ENCODE data around the gene MEF2D. TPM values are rescaled to one million over a fixed set of nuclear protein-coding genes. Genes with fewer than 3 reads are reported as not detected.

Gene MEF2D
- total and polyA plus RNA-seq, 7 experiments from 2014 or later = 4.5 to 190 (median 61.6) TPM

GRCh38 chr1:156546267-156546666 is 45.7 kb upstream of the MEF2D start:
- intact Hi-C loops (cut with micrococcal nuclease) = no loop called here
- Histone ChIP-seq H3K27me3 (ENCODE audit: control insufficient read depth in 2 of 2, insufficient read depth in 2 of 2, low read length in 2 of 2) (no peaks in the 10 kb centered on the region), H3K4me1 (ENCODE audit: control insufficient read depth in 2 of 2, insufficient read depth in 2 of 2, low read length in 2 of 2) (no peaks in the 10 kb centered on the region), H3K27ac (ENCODE audit: low read depth, low read length) (no peak overlapping the region), H3K4me3 (ENCODE audit: low read length) (no peak overlapping the region), H3K36me3 (ENCODE audit: control insufficient read depth in 2 of 3, insufficient read depth in 3 of 3, low read length in 3 of 3) (no peaks in the 10 kb centered on the region), H3K9me3 (ENCODE audit: control insufficient read depth in 2 of 3, low read length in 3 of 3) (no peaks in the 10 kb centered on the region)
- Mint-ChIP-seq H3K36me3 (peaks cover 0 to 12% (median 0%) of the 10 kb centered on the region in 5 donors), H3K9me3 (no peaks in the 10 kb centered on the region), H3K27ac (no peak overlapping the region), H3K27me3 (no peaks in the 10 kb centered on the region), H3K4me1 (peaks cover 0 to 9% (median 0%) of the 10 kb centered on the region in 7 donors), H3K4me3 (no peak overlapping the region)
- ChIA-PET CTCF (interaction anchor here (0.7 kb wide), 1 partner anchor 742 kb away, joined by 3 read pairs; no protein-coding TSS in a partner anchor), POLR2A (no interaction called here)
- no peak for ATAC-seq
- DNase-seq = no peak

- Mint-ChIP-seq H3K27me3 (no peaks in the 10 kb centered on the region), H3K4me1 (peaks cover 0 to 9% (median 0%) of the 10 kb centered on the region in 7 donors), H3K9me3 (no peaks in the 10 kb centered on the region), H3K27ac (peak overlapping the region in 1 of 9 donors; percentile 8), H3K36me3 (peaks cover 0 to 12% (median 0%) of the 10 kb centered on the region in 5 donors), H3K4me3 (no peak overlapping the region)
- H3K27ac ChIP-seq (ENCODE audit: low read depth, low read length) = no peak overlapping the region
- no peaks in the 10 kb centered on the region for H3K36me3 ChIP-seq (ENCODE audit: control insufficient read depth in 2 of 3, insufficient read depth in 3 of 3, low read length in 3 of 3)
- H3K9me3 ChIP-seq (ENCODE audit: control insufficient read depth in 2 of 3, low read length in 3 of 3) = no peaks in the 10 kb centered on the region
- ATAC-seq = no peak
- ChIA-PET CTCF (no interaction called here), POLR2A (no interaction called here)
- no peak overlapping the region for H3K4me3 ChIP-seq (ENCODE audit: low read length)
- no peaks in the 10 kb centered on the region for H3K4me1 ChIP-seq (ENCODE audit: control insufficient read depth in 2 of 2, insufficient read depth in 2 of 2, low read length in 2 of 2)
- intact Hi-C loops (cut with micrococcal nuclease) = no loop called here
- no peak for DNase-seq
- no peaks in the 10 kb centered on the region for H3K27me3 ChIP-seq (ENCODE audit: control insufficient read depth in 2 of 2, insufficient read depth in 2 of 2, low read length in 2 of 2)
Measured at GRCh38 chr1:156544592-156545102, 44.1 kb upstream of the MEF2D start.

- Mint-ChIP-seq H3K27ac (peak overlapping the region in 1 of 9 donors; percentile 13), H3K4me1 (peaks cover 0 to 12% (median 0%) of the 10 kb centered on the region in 7 donors), H3K9me3 (no peaks in the 10 kb centered on the region), H3K4me3 (no peak overlapping the region), H3K27me3 (no peaks in the 10 kb centered on the region), H3K36me3 (peaks cover 0 to 14% (median 0%) of the 10 kb centered on the region in 5 donors)
- CTCF ChIA-PET = no interaction called here
- POLR2A ChIA-PET = interaction anchor here (1.0 kb wide), 1 partner anchor 18 kb away, joined by 3 read pairs; no protein-coding TSS in a partner anchor
- Histone ChIP-seq H3K27ac (ENCODE audit: low read depth, low read length) (no peak overlapping the region), H3K36me3 (ENCODE audit: control insufficient read depth in 2 of 3, insufficient read depth in 3 of 3, low read length in 3 of 3) (no peaks in the 10 kb centered on the region), H3K4me1 (ENCODE audit: control insufficient read depth in 2 of 2, insufficient read depth in 2 of 2, low read length in 2 of 2) (no peaks in the 10 kb centered on the region), H3K4me3 (ENCODE audit: low read length) (no peak overlapping the region), H3K27me3 (ENCODE audit: control insufficient read depth in 2 of 2, insufficient read depth in 2 of 2, low read length in 2 of 2) (no peaks in the 10 kb centered on the region), H3K9me3 (ENCODE audit: control insufficient read depth in 2 of 3, low read length in 3 of 3) (no peaks in the 10 kb centered on the region)
- intact Hi-C loops (cut with micrococcal nuclease) = no loop called here
- DNase-seq = no peak
- ATAC-seq = no peak
Measured at GRCh38 chr1:156543066-156543465, 42.5 kb upstream of the MEF2D start.

GRCh38 chr1:156540955-156541354 is 40.4 kb upstream of the MEF2D start:
- Mint-ChIP-seq H3K9me3 (no peaks in the 10 kb centered on the region), H3K36me3 (peaks cover 0 to 10% (median 0%) of the 10 kb centered on the region in 5 donors), H3K4me1 (peaks cover 0 to 12% (median 0%) of the 10 kb centered on the region in 7 donors), H3K27me3 (no peaks in the 10 kb centered on the region), H3K27ac (no peak overlapping the region), H3K4me3 (no peak overlapping the region)
- H3K4me3 ChIP-seq (ENCODE audit: low read length) = no peak overlapping the region
- ATAC-seq (no peak), DNase-seq (no peak)
- H3K9me3 ChIP-seq (ENCODE audit: control insufficient read depth in 2 of 3, low read length in 3 of 3) = no peaks in the 10 kb centered on the region
- CTCF ChIA-PET = no interaction called here
- H3K4me1 ChIP-seq (ENCODE audit: control insufficient read depth in 2 of 2, insufficient read depth in 2 of 2, low read length in 2 of 2) = no peaks in the 10 kb centered on the region
- POLR2A ChIA-PET = interaction anchor here (0.7 kb wide), 1 partner anchor 37 kb away, joined by 3 read pairs; no protein-coding TSS in a partner anchor
- intact Hi-C loops (cut with micrococcal nuclease) = no loop called here
- no peaks in the 10 kb centered on the region for H3K36me3 ChIP-seq (ENCODE audit: control insufficient read depth in 2 of 3, insufficient read depth in 3 of 3, low read length in 3 of 3)
- no peaks in the 10 kb centered on the region for H3K27me3 ChIP-seq (ENCODE audit: control insufficient read depth in 2 of 2, insufficient read depth in 2 of 2, low read length in 2 of 2)
- no peak overlapping the region for H3K27ac ChIP-seq (ENCODE audit: low read depth, low read length)

GRCh38 chr1:156539818-156540355 is 39.3 kb upstream of the MEF2D start:
- peak overlapping the region in 1 of 9 donors; percentile 19 for H3K27ac Mint-ChIP-seq
- peaks cover 0 to 10% (median 0%) of the 10 kb centered on the region in 7 donors for H3K4me1 Mint-ChIP-seq
- Histone ChIP-seq H3K27ac (ENCODE audit: low read depth, low read length) (no peak overlapping the region), H3K4me3 (ENCODE audit: low read length) (no peak overlapping the region), H3K36me3 (ENCODE audit: control insufficient read depth in 2 of 3, insufficient read depth in 3 of 3, low read length in 3 of 3) (no peaks in the 10 kb centered on the region), H3K9me3 (ENCODE audit: control insufficient read depth in 2 of 3, low read length in 3 of 3) (no peaks in the 10 kb centered on the region), H3K4me1 (ENCODE audit: control insufficient read depth in 2 of 2, insufficient read depth in 2 of 2, low read length in 2 of 2) (no peaks in the 10 kb centered on the region), H3K27me3 (ENCODE audit: control insufficient read depth in 2 of 2, insufficient read depth in 2 of 2, low read length in 2 of 2) (no peaks in the 10 kb centered on the region)
- intact Hi-C loops (cut with micrococcal nuclease) = loop anchor here in 1 of 2 donors (5.0 kb wide), 1 partner anchor 53 kb away; no protein-coding TSS in a partner anchor
- no peaks in the 10 kb centered on the region for H3K9me3 Mint-ChIP-seq
- H3K27me3 Mint-ChIP-seq = no peaks in the 10 kb centered on the region
- DNase-seq = no peak
- no peak for ATAC-seq
- CTCF ChIA-PET = interaction anchor here (0.5 kb wide), 1 partner anchor 68 kb away, joined by 5 read pairs; no protein-coding TSS in a partner anchor
- H3K4me3 Mint-ChIP-seq = no peak overlapping the region
- peaks cover 0 to 10% (median 0%) of the 10 kb centered on the region in 5 donors for H3K36me3 Mint-ChIP-seq
- POLR2A ChIA-PET = no interaction called here

- intact Hi-C loops (cut with micrococcal nuclease) = loop anchor here in 1 of 2 donors (5.0 kb wide), 1 partner anchor 52 kb away; no protein-coding TSS in a partner anchor
- no peak for ATAC-seq
- Mint-ChIP-seq H3K4me1 (peaks cover 0 to 10% (median 0%) of the 10 kb centered on the region in 7 donors), H3K9me3 (no peaks in the 10 kb centered on the region), H3K4me3 (no peak overlapping the region), H3K27me3 (no peaks in the 10 kb centered on the region), H3K27ac (peak overlapping the region in 1 of 9 donors; percentile 38), H3K36me3 (peaks cover 0 to 10% (median 0%) of the 10 kb centered on the region in 5 donors)
- Histone ChIP-seq H3K27ac (ENCODE audit: low read depth, low read length) (no peak overlapping the region), H3K4me3 (ENCODE audit: low read length) (no peak overlapping the region), H3K36me3 (ENCODE audit: control insufficient read depth in 2 of 3, insufficient read depth in 3 of 3, low read length in 3 of 3) (no peaks in the 10 kb centered on the region), H3K4me1 (ENCODE audit: control insufficient read depth in 2 of 2, insufficient read depth in 2 of 2, low read length in 2 of 2) (no peaks in the 10 kb centered on the region), H3K27me3 (ENCODE audit: control insufficient read depth in 2 of 2, insufficient read depth in 2 of 2, low read length in 2 of 2) (no peaks in the 10 kb centered on the region), H3K9me3 (ENCODE audit: control insufficient read depth in 2 of 3, low read length in 3 of 3) (no peaks in the 10 kb centered on the region)
- ChIA-PET POLR2A (no interaction called here), CTCF (no interaction called here)
- DNase-seq = no peak
Measured at GRCh38 chr1:156538711-156539440, 38.3 kb upstream of the MEF2D start.
